ENCODE results near the gene SLC49A3.
A peak's percentile ranks its signal among the peaks of the same experiment; 100 is the strongest.
"Not testable (repeated sequence)": the region's sequence is repeated elsewhere in the genome, so short reads cannot be mapped to it uniquely, and the experiment has no call there.

Gene SLC49A3

DNA sequence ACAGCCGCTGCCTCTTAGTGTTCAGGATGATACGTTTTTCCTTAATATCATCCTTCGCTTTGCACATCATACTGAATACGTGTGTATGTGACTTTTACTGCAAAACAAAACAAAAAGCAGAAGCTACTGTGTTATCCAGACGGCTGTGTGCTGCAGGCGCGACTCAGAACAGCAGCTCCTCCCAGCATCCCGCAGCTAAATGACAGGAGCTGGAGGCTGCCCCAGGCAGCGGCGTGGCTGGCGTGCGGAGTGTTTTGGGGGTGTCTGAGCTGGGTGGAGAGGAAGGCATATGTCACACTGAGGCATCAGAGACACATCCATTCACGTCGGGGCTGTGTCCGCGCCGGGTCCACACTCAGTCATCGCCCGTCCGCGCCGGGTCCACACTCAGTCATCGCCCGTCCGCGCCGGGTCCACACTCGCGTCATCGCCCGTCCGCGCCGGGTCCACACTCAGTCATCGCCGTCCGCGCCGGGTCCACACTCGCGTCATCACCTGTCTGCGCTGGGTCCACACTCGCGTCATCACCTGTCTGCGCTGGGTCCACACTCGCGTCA is 33.3 kb upstream of the SLC49A3 start:
- DNase-seq (ENCODE audit: low spot score), result no peak

DNA sequence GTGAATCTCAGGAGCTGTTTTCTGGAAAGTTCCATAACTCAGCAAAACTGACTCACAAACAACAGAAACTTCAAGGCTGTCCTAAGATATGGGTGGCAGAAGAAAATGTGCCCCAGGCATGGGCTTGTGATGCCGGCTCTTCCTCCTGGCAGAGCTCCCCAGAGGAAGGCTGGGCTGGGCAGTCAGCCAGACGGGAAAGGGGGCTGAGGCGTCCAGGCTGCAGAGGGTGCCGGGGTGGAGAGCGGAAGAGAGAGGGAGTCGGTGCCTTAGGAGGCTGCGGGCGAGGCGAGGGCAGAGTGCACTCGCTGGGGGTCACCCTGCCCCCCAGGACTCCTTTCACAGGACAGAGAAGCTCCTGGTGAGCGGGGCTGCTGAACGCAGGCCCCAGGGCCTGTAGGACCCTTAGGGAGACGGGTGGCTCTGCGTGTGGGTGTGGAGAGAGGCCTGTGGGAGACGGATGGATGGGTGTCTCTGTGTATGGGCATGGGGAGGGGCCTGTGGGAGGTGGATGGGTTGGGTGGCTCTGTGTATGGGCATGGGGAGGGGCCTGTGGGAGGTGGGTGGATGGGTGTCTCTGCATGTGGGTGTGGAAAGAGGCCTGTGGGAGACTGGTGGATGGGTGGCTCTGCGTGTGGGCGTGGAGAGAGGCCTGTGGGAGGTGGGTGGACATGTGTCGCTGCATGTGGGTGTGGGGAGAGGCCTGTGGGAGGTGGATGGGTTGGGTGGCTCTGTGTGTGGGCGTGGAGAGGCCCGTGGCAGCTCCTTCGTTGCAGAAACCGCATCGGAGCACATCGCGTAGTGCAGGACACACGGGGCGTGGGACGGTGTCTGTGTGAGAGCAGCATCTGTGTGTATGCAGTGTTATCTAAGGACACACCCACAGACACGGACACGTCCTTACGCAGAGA is 32.6 kb upstream of the SLC49A3 start:
- DNase-seq (ENCODE audit: low spot score), result no peak

DNA sequence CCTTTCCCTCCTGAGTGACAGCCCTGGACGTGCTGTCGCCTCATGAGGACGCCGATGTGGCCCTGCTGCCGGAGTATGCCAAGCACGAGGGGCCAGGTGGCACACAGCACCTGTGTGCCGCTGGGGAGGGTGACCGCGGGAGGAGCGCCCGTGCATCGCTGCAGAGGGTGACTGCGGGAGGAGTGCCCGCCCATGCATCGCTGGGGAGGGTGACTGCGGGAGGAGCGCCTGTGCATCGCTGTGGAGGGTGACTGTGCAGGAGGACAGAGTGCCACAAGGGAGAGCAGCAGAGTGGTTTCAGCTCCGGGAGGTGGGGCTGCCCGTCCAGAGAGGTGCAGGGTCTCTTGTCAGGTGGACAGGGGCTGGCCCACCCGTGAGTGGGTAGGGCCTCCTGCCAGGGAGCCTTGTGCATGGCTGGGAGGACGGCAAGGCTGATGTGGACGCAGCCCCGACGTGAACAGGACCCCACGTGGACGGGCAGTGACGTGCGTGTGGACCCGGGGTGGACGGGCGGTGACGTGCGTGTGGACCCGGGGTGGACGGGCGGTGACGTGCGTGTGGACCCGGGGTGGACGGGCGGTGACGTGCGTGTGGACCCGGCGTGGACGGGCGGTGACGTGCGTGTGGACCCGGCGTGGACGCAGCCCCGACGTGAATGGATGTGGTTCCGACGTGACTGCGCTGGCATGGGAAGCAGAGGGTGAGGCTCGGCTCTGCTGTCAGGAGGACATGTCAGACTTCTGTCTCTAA is 31.3 kb upstream of the SLC49A3 start:
- no peak for DNase-seq (ENCODE audit: low spot score)

DNA sequence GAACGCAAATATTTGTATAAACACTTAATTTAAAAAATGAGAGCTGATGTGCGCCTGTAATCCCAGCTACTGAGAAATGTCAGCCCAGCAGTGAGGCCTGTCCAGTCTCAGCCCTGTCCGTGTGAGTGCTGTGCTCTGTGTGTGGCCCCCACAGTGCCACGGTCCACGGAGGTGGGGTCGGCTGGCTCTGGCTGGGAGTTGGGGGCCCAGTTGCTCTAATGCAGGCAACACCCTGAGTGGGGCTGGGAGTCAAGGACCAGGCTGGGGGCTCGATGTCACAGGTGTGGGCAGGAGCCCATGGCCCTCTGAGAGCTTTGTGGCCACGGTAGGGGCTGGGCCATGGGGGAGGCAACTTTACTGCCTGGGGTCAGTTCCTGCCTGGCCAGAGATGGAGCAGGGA is 29.5 kb upstream of the SLC49A3 start:
- no peak for DNase-seq (ENCODE audit: low spot score)

DNA sequence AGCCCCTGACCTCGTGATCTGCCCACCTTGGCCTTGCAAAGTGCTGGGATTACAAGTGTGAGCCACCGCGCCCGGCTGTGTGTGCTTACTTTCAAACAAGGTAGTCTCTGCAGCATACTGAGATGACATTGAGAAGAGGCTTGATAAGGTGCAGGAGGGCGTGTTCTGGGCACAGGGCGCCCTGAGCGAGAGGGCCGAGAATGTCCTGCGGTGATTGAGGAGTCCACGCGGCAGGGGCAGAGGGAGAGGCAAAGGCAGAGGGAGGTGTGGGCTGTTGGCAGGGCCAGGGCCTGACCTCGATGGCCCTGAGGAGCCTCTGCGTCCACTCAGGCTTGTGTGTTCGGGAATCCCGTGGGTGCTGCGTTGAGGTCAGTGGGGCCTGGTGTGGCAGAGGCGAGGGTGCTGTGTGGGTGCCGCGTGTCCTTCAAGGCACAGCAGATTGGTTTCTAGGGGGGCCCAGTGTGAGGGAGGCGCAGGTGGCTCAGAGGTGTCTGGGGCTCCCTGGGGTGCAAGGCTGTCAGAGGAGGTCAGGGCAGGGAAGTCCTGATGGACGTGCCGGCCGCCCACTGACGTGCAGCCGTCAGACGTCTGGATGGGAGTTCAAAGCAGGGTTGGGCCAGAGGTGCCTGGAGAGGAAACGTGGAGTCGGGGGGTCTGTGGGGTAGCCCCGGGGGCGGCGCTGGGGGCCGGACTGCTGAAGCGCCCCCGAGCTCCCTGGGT is 28.8 kb upstream of the SLC49A3 start:
- no peak for DNase-seq (ENCODE audit: low spot score)

DNA sequence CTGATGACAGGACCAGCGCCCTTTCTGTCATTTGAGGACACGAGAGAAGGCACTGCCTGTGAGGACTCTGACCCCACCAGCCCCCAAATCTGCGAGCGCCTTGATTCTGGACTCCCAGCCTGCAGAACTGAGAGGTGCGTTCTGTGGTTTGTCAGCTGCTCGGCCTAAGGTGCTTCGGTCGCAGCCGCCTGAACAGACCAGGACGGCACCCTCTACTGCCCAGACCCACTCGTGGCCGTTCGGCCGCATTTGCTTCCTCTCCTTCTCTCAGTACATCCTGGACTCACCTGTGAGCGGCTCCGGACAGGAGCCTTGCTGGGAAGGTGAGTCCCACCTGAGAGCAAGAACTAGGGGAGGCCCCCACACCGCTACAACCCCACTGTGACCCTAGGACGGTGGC is 25.1 kb upstream of the SLC49A3 start:
- no peak for DNase-seq (ENCODE audit: low spot score)

DNA sequence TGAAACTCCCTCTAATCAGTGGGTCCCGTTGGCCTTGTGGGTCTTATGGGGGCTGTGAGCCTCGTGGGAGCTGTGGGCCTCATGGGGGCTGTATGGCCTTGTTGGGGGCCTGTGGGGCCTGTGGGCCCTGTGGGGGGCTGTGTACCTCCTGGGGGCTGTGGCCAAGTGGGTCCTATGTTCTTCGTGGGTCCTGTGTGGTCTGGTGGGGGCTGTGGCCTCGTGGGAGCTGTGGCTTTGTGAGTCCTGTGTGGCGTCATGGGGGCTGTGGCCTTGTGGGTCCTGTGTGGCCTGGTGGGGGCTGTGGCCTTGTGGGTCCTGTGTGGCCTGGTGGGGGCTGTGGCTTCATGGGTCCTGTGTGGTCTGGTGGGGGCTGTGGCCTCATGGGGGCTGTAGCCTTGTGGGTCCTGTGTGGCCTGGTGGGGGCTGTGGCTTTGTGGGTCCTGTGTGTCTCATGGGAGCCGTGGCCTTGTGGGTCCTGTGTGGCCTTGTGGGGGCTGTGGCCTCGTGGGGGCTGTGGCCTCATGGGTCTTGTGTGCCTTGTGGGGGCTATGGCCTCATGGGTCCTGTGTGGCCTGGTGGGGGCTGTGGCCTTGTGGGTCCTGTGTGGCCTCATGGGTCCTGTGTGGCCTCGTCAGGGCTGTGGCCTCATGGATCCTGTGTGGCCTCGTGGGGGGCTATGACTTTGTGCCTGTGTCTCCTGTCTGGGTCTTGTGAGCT is 24.1 kb upstream of the SLC49A3 start:
- DNase-seq (ENCODE audit: low spot score), result no peak

DNA sequence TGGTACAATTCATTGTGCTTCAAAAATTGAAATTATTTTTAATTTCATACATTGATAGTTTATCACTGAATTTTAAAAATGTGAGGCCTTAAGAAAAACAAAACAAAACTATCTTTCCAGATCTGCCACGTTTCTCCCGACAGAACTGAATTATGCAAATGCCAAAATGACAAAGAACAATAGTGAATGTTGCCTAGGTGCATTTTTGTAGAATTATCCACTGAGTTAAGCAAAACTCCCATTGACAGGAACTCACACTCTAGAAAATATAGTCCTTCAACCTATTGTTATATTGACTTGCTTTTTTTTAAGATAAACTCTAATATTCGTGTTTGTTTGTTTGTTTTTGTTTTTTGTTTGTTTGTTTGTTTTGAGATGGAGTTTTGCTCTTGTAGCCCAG is 23.1 kb upstream of the SLC49A3 start:
- no peak for DNase-seq (ENCODE audit: low spot score)

DNA sequence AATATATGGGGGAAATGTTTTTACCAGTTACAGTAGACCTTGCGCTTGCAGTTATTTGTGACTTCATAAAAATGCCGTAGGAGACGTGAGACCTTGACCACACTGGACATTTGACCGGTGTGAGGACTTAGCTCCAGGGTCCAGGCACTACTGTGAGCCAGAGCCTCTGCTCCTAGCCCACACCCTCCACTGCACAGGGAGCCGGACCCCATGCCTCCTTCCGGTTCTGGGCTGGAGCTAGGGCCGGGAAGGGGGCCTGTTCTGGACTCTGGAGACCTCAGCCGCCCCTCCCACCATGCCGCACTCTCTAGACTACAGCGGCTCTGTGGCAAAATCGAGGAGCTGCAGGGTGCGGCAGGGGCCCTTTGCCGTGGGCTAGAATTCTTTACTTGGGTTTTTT is 22.0 kb upstream of the SLC49A3 start:
- DNase-seq (ENCODE audit: low spot score), result no peak

DNA sequence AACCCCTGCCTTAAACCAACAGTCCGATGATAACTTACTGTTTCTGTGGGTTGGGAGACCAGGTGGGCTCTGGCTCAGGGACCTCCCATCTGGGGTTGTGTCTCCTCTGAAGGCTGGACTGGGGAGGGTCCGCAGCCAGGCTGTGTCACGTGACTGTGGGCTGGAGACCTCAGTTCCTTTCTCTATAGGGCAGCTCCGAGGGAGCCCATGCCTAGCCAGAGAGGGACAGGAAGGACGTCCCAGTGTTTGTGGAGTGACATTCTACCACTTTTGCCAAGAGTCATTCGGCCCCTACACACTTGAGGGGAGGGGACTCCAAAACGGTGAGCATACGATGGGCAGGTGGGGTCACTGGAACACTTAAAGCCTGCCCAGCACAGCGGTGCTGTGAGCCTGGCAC is 21.2 kb upstream of the SLC49A3 start:
- DNase-seq (ENCODE audit: low spot score), result no peak

DNA sequence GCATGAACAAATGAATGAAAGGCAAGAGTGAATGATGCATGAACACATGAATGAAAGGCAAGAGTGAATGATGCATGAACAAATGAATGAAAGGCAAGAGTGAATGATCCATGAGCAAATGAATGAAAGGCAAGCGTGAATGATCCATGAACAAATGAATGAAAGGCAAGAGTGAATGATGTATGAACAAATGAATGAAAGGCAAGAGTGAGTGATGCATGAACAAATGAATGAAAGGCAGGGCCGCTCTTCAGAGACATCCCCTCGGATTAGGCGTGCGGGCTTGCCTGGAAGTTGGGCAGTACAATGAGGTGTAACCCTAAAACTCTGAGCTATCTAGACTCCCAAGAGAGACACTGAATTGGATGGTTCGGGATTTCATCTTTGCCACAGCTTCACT is 20.4 kb upstream of the SLC49A3 start:
- no peak for DNase-seq (ENCODE audit: low spot score)

DNA sequence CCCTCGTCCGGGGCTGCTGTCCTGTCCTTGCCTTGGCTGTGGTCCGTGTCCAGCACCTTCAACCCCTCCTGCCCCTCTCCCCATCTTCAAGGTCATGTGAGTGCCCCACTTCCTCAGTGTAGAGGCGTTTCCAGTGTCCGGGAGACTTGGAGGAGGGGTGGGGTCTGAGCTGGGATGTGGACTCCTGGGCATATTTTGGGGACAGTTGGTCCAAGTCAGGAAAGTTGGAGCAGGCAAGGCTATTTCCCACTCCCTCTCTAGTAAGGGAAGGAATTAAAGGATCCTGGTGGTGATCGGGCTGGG is 19.6 kb upstream of the SLC49A3 start:
- DNase-seq (ENCODE audit: low spot score), result no peak

DNA sequence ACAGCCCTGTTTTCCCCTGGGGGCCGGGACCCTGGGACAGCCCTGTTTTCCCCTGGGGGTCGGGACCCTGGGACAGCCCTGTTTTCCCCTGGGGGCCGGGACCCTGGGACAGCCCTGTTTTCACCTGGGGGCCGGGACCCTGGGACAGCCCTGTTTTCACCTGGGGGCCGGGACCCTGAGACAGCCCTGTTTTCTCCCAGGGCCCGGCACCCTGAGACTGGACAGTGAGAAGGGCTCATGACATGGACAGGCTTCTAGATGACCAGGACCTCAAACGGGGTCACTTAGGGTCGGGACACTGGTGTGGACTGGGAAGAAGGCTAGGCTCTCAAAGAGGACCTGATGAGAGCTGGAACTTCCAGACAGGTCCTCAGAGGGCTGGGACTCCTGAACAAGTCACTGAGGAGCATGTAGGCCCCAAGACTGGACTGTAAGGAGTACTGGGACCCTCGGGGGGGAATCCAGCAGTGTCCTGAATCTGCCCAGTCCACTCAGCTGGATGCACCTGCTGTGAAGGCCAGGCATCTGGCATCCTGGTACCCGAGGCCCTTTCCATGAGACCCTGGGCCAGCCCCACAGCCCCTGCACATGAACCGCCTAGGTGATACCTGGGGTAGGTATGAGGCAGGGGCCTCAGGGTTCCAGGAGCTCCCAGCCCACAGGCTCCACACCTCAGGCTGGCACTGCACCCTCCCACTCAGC is 19.1 kb upstream of the SLC49A3 start:
- DNase-seq (ENCODE audit: low spot score), result no peak

DNA sequence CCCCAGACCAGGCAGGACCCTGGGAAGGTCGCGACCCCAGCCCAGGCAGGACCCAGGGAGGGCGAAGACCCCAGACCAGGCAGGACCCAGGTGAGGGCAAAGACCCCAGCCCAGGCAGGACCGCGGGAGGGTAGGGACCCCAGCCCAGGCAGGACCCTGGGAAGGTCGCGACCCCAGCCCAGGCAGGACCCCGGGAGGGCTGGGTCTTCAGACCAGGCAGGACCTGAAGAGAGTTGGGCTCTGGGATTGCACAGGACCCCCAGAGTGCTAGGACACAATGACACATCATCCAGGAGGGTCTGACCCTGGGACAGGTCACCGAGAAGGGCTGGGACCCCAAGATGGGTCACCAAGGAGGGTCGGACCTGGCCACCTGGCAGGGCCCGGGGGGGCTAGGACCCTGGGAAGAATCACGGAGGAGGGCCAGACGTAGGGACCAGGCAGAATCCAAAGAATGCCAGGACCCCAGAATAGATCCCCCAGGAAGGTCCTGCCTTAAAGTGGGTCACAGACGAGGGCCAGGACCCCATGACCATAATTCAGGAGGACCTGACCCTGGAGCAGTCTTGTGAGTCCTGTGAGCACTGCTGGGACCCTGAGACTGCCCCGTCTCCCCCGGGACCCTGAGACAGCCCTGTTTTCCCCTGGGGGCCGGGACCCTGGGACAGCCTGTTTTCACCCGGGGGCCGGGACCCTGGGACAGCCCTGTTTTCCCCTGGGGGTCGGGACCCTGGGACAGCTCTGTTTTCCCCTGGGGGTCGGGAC is 18.1 kb upstream of the SLC49A3 start:
- DNase-seq (ENCODE audit: low spot score), result no peak

DNA sequence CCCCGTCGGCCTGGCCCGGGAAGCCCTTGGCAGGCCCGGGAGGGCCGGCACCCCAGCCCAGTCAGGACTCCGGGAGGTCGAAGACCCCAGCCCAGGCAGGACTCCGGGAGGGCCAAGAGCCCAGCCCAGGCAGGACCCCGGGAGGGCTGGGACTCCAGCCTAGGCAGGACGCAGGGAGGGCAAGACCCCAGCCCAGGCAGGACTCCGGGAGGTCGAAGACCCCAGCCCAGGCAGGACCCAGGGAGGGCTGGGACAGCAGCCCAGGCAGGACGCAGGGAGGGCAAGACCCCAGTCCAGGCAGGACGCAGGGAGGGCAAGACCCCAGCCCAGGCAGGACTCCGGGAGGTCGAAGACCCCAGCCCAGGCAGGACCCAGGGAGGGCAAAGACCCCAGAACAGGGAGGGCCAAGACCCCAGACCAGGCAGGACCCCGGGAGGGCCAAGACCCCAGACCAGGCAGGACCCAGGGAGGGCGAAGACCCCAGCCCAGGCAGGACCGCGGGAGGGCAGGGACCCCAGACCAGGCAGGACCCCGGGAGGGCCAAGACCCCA is 17.2 kb upstream of the SLC49A3 start:
- not testable (repeated sequence) for DNase-seq (ENCODE audit: low spot score)

DNA sequence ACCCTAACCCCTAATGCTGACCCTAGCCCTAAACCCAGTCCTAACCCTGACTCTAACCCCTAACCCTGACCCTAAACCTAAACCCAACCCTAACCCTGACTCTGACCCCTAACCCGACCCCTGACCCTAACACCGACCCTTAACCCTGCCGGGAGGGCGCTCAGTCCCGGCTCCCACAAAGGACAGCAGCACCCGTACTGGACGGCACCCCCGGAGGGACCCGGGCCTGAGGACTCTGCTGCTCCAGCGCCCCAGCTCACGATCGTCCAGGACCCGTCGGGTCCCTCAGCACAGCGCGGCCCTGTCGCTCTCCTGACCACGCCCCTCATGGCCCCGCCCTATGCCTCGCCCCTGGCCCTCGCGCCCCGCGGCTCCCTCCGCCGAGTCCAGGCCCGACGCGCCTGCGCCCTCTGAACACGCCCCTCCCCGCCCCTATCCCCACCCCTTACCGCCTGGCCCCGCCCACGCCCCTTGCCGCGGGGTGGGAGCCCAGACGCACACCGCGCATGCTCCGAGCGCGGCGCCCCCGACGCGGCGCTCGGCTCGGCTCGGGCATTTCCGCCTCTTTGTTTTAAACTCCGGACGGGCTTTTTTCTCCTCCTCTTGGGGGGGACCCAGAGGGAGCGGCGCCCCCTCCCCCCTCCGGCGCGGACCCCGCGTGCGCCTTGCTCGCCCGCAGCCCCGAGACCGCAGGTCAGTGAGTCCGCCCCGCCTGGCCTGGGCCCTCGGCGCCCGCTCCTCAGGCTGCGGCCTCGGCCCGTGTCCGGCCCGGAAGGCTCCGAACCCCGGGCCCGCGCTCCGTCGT is 16.5 kb upstream of the SLC49A3 start, which contains the start of gene PCGF3:
PCGF3 (plus strand) TSS at position 555 of the 805 bp plus-strand sequence. CDS start 27,849 bp downstream, outside the sequence.
- peak; percentile 91 for DNase-seq (ENCODE audit: low spot score)

DNA sequence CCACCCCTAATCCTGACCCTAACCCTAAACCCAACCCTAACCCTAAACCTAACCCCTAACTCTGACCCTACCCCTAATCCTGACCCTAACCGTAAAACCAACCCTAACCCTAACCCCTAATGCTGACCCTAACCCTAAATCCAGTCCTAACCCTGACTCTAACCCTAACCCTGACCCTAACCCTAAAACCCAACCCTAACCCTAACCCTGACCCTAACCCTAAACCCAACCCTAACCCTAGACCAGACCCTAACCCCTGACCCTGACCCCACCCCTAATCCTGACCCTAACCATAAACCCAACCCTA is 16.0 kb upstream of the SLC49A3 start:
- DNase-seq (ENCODE audit: low spot score), result no peak

DNA sequence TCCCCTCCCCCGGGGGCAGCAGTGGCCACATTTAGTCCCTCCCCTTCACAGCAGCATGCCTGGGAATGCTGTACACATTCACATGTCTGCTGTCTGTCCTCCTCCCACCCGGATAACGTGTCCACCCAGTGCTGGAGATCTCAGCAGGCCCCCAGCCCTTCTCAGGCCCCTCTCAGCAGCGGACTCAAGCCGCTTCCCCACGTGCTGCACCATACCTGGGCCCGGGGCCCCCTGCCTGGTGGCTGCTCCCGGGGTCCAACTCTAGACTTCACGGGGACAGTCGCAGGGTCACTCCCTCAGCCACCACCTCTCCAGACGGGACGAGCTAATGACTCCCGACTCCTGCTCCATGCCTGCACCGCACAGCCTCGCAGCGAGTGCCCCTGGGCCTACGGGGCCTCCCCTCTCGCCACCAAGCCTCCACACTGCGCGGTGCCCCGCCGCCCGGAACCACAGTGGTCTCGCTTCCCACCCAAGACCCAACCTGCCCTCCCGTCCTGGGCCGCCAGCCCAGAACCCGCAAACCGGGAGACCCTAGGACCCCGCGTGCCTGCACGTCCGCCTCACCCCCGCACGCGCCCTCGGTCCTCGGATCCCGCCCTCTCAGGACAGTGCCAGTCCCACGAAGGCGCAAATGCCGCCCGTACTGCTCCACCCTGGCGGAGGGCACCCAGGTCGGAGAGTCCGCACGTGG is 15.4 kb upstream of the SLC49A3 start:
- no peak for DNase-seq (ENCODE audit: low spot score)

All from RKO (cell line).